SK-N-SH treated with all-trans-retinoic acid at 6 μM for 48 hours (cell line): ENCODE results near the gene AOPEP.

Experiments
- ATAC-seq: fragments of 200-7000 bp; cut with Tn5 transposase; 3 replicates; pipeline ENCODE4 v1.9.1; 2020; ENCODE audit warnings: mild to moderate bottlenecking, moderate library complexity
- ARNTL ChIP-seq: fragments of 450-650 bp; formaldehyde crosslinking; IDR thresholded peaks from 2 replicates; pipeline ENCODE4 v1.5.0; 2020; ENCODE audit warnings: low read depth, mild to moderate bottlenecking, moderate library complexity, borderline replicate concordance
- BACH2 ChIP-seq: fragments of 250-450 bp; sonication (Bioruptor Pico); IDR thresholded peaks from 2 replicates; pipeline ENCODE4 v1.9.0; 2021; ENCODE audit warnings: mild to moderate bottlenecking, borderline replicate concordance
- ESRRG ChIP-seq: fragments of 250-450 bp; sonication (Bioruptor Pico); IDR thresholded peaks from 2 replicates; pipeline ENCODE4 v1.6.1; 2021; ENCODE audit warnings: mild to moderate bottlenecking
- GLIS3 ChIP-seq: fragments of 250-450 bp; sonication (Bioruptor Pico); IDR thresholded peaks from 2 replicates; pipeline ENCODE4 v1.5.0; 2020; ENCODE audit warnings: mild to moderate bottlenecking, moderate library complexity
- ISL1 ChIP-seq: fragments of 250-450 bp; sonication (Bioruptor Pico); IDR thresholded peaks from 2 replicates; pipeline ENCODE4 v2.1.2; 2022; ENCODE audit warnings: mild to moderate bottlenecking, moderate library complexity
- OSR1 ChIP-seq: fragments of 250-450 bp; sonication (Bioruptor Pico); IDR thresholded peaks from 2 replicates; pipeline ENCODE4 v1.8.0; 2022; ENCODE audit warnings: moderate library complexity, mild to moderate bottlenecking, inconsistent platforms
- PPARA ChIP-seq: fragments of 250-450 bp; sonication (Bioruptor Pico); IDR thresholded peaks from 2 replicates; pipeline ENCODE4 v1.5.0; 2020; ENCODE audit warnings: mild to moderate bottlenecking, borderline replicate concordance
- RARB ChIP-seq: fragments of 250-450 bp; sonication (Bioruptor Pico); IDR thresholded peaks from 2 replicates; pipeline ENCODE4 v1.8.0; 2021; ENCODE audit warnings: mild to moderate bottlenecking, moderate library complexity
- SNAI2 ChIP-seq: fragments of 250-450 bp; sonication (Bioruptor Pico); IDR thresholded peaks from 2 replicates; pipeline ENCODE4 v1.5.0; 2020; ENCODE audit warnings: mild to moderate bottlenecking, moderate library complexity
- TCF4 ChIP-seq: fragments of 250-450 bp; sonication (Bioruptor Pico); IDR thresholded peaks from 2 replicates; pipeline ENCODE4 v1.8.0; 2021; ENCODE audit warnings: mild to moderate bottlenecking, moderate library complexity, borderline replicate concordance
- ZC3H10 ChIP-seq: fragments of 250-450 bp; sonication (Bioruptor Pico); IDR thresholded peaks from 2 replicates; pipeline ENCODE4 v1.5.1; 2021; ENCODE audit warnings: mild to moderate bottlenecking, moderate library complexity
- ZFP3 ChIP-seq: fragments of 250-450 bp; sonication (Bioruptor Pico); IDR thresholded peaks from 2 replicates; pipeline ENCODE4 v1.5.0; 2020; ENCODE audit warnings: mild to moderate bottlenecking, moderate library complexity
- ZFP30 ChIP-seq: fragments of 450-650 bp; formaldehyde crosslinking; IDR thresholded peaks from 2 replicates; pipeline ENCODE4 v1.5.0; 2022; ENCODE audit warnings: mild to moderate bottlenecking, moderate library complexity
- ZNF565 ChIP-seq: fragments of 450-650 bp; formaldehyde crosslinking; conservative IDR thresholded peaks from 2 replicates; pipeline ENCODE4 v1.5.0; 2020; ENCODE audit warnings: low read depth, mild to moderate bottlenecking, moderate library complexity
- ZNF70 ChIP-seq: fragments of 450-650 bp; formaldehyde crosslinking; IDR thresholded peaks from 2 replicates; pipeline ENCODE4 v1.5.0; 2020; ENCODE audit warnings: mild to moderate bottlenecking, moderate library complexity
- ZNF8 ChIP-seq: fragments of 450-650 bp; formaldehyde crosslinking; IDR thresholded peaks from 2 replicates; pipeline ENCODE4 v1.5.0; 2020; ENCODE audit warnings: mild to moderate bottlenecking, moderate library complexity
- TF ChIP-seq, protein P1 (sequence below): fragments of 250-450 bp; sonication (Bioruptor Pico); IDR thresholded peaks from 2 replicates; pipeline ENCODE4 v1.5.0; 2020; ENCODE audit warnings: mild to moderate bottlenecking, moderate library complexity
- TF ChIP-seq, protein P2 (sequence below): fragments of 250-450 bp; sonication (Bioruptor Pico); IDR thresholded peaks from 2 replicates; pipeline ENCODE4 v1.5.1; 2020; ENCODE audit warnings: low read depth, mild to moderate bottlenecking, moderate library complexity
- TF ChIP-seq, protein P3 (sequence below): fragments of 250-450 bp; sonication (Bioruptor Pico); IDR thresholded peaks from 2 replicates; pipeline ENCODE4 v1.8.0; 2021; ENCODE audit warnings: low read depth, mild to moderate bottlenecking, moderate library complexity, borderline replicate concordance
- TF ChIP-seq, protein P4 (sequence below): fragments of 250-450 bp; sonication (Bioruptor Pico); IDR thresholded peaks from 2 replicates; pipeline ENCODE4 v1.5.1; 2021; ENCODE audit warnings: mild to moderate bottlenecking, moderate library complexity
- TF ChIP-seq, protein P5 (sequence below): fragments of 250-450 bp; sonication (Bioruptor Pico); IDR thresholded peaks from 2 replicates; pipeline ENCODE4 v1.8.0; 2020; ENCODE audit warnings: mild to moderate bottlenecking, moderate library complexity, borderline replicate concordance

Gene AOPEP

DNA sequence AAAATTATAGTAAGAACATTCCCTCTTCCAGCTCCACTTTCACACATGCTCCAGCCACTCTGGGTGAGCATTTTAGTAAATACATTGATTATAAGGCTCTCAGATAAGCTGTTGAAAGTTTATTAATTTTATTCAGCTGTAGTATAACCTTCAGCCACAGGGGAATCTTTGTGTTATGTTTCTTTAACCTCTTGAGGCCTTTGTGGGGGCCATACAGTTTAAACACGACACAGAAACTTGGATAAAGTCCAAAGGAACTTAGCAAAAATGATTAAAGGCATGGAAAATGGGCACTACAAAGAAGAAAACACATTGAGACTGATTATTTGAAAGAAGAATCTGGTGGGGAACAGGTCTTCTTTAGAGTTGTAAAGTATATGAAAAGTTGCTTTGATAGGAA is 70.2 kb downstream of the AOPEP start:
- TF ChIP-seq, protein P1, sequence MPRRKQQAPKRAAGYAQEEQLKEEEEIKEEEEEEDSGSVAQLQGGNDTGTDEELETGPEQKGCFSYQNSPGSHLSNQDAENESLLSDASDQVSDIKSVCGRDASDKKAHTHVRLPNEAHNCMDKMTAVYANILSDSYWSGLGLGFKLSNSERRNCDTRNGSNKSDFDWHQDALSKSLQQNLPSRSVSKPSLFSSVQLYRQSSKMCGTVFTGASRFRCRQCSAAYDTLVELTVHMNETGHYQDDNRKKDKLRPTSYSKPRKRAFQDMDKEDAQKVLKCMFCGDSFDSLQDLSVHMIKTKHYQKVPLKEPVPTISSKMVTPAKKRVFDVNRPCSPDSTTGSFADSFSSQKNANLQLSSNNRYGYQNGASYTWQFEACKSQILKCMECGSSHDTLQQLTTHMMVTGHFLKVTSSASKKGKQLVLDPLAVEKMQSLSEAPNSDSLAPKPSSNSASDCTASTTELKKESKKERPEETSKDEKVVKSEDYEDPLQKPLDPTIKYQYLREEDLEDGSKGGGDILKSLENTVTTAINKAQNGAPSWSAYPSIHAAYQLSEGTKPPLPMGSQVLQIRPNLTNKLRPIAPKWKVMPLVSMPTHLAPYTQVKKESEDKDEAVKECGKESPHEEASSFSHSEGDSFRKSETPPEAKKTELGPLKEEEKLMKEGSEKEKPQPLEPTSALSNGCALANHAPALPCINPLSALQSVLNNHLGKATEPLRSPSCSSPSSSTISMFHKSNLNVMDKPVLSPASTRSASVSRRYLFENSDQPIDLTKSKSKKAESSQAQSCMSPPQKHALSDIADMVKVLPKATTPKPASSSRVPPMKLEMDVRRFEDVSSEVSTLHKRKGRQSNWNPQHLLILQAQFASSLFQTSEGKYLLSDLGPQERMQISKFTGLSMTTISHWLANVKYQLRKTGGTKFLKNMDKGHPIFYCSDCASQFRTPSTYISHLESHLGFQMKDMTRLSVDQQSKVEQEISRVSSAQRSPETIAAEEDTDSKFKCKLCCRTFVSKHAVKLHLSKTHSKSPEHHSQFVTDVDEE (CRISPR knock-in tag) = no peak
- TF ChIP-seq ZNF565 (CRISPR knock-in tag) (no peak), ISL1 (CRISPR knock-in tag) (no peak), ZFP3 (no peak), ZC3H10 (CRISPR knock-in tag) (no peak), ESRRG (no peak), TCF4 (no peak), SNAI2 (CRISPR knock-in tag) (no peak), RARB (CRISPR knock-in tag) (no peak)
- TF ChIP-seq, protein P2, sequence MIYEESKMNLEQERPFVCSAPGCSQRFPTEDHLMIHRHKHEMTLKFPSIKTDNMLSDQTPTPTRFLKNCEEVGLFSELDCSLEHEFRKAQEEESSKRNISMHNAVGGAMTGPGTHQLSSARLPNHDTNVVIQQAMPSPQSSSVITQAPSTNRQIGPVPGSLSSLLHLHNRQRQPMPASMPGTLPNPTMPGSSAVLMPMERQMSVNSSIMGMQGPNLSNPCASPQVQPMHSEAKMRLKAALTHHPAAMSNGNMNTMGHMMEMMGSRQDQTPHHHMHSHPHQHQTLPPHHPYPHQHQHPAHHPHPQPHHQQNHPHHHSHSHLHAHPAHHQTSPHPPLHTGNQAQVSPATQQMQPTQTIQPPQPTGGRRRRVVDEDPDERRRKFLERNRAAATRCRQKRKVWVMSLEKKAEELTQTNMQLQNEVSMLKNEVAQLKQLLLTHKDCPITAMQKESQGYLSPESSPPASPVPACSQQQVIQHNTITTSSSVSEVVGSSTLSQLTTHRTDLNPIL (CRISPR knock-in tag) = no peak
- no peak for ATAC-seq

DNA sequence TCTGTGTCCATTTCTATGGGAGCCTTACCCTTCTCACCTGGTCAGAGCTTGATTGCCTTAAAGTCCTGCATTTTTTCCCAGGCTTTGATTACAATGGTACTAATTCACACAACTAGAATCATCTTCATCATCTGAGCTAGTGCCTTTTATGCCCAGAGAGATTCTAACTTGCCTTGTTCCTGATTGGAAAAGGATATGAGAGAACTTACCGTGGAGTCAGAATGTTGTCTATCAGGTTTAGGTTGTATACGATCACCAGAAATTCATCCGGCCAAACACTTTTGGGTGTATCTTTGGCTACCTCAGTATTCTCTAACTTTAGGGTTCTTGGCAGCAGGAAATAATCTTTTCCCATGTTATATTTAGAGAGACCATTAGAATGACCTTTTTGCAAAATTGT is 71.7 kb downstream of the AOPEP start:
- no peak for TF ChIP-seq ARNTL (CRISPR knock-in tag)
- TF ChIP-seq RARB (CRISPR knock-in tag) = no peak
- no peak for TF ChIP-seq BACH2 (CRISPR knock-in tag)
- TF ChIP-seq, protein P3, sequence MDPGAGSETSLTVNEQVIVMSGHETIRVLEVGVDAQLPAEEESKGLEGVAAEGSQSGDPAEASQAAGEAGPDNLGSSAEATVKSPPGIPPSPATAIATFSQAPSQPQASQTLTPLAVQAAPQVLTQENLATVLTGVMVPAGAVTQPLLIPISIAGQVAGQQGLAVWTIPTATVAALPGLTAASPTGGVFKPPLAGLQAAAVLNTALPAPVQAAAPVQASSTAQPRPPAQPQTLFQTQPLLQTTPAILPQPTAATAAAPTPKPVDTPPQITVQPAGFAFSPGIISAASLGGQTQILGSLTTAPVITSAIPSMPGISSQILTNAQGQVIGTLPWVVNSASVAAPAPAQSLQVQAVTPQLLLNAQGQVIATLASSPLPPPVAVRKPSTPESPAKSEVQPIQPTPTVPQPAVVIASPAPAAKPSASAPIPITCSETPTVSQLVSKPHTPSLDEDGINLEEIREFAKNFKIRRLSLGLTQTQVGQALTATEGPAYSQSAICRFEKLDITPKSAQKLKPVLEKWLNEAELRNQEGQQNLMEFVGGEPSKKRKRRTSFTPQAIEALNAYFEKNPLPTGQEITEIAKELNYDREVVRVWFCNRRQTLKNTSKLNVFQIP (CRISPR knock-in tag) = no peak
- no peak for TF ChIP-seq ZNF565 (CRISPR knock-in tag)
- no peak for TF ChIP-seq GLIS3 (CRISPR knock-in tag)
- TF ChIP-seq ISL1 (CRISPR knock-in tag) = no peak
- TF ChIP-seq, protein P4, sequence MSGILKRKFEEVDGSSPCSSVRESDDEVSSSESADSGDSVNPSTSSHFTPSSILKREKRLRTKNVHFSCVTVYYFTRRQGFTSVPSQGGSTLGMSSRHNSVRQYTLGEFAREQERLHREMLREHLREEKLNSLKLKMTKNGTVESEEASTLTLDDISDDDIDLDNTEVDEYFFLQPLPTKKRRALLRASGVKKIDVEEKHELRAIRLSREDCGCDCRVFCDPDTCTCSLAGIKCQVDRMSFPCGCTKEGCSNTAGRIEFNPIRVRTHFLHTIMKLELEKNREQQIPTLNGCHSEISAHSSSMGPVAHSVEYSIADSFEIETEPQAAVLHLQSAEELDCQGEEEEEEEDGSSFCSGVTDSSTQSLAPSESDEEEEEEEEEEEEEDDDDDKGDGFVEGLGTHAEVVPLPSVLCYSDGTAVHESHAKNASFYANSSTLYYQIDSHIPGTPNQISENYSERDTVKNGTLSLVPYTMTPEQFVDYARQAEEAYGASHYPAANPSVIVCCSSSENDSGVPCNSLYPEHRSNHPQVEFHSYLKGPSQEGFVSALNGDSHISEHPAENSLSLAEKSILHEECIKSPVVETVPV (CRISPR knock-in tag) = no peak
- no peak for TF ChIP-seq PPARA (CRISPR knock-in tag)
- no peak for TF ChIP-seq ZNF8 (CRISPR knock-in tag)
- TF ChIP-seq, protein P1 (CRISPR knock-in tag) = no peak
- no peak for TF ChIP-seq ZFP3
- no peak for TF ChIP-seq ZFP30 (CRISPR knock-in tag)
- no peak for TF ChIP-seq ESRRG
- no peak for TF ChIP-seq OSR1 (CRISPR knock-in tag)
- TF ChIP-seq ZC3H10 (CRISPR knock-in tag) = no peak
- TF ChIP-seq, protein P5, sequence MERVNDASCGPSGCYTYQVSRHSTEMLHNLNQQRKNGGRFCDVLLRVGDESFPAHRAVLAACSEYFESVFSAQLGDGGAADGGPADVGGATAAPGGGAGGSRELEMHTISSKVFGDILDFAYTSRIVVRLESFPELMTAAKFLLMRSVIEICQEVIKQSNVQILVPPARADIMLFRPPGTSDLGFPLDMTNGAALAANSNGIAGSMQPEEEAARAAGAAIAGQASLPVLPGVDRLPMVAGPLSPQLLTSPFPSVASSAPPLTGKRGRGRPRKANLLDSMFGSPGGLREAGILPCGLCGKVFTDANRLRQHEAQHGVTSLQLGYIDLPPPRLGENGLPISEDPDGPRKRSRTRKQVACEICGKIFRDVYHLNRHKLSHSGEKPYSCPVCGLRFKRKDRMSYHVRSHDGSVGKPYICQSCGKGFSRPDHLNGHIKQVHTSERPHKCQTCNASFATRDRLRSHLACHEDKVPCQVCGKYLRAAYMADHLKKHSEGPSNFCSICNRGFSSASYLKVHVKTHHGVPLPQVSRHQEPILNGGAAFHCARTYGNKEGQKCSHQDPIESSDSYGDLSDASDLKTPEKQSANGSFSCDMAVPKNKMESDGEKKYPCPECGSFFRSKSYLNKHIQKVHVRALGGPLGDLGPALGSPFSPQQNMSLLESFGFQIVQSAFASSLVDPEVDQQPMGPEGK = no peak
- TF ChIP-seq ZNF70 (CRISPR knock-in tag) = no peak
- no peak for ATAC-seq
